IMR-90 (cell line): ENCODE measurements around the gene SLC29A3. TPM values are rescaled to one million over a fixed set of nuclear protein-coding genes. Genes with fewer than 3 reads are reported as not detected.

Experiments
- ATAC-seq: fragments of 200-7000 bp; cut with Tn5 transposase; 2 replicates; pipeline ENCODE4 v1.9.1; 2020; ENCODE audit warnings: low read depth, mild to moderate bottlenecking, moderate library complexity
- BruUV-seq: library from RNA; stranded (reverse); fragments of 400-500 nt; replicated peaks from 2 replicates; lab custom pipeline; 2021; lab: Mats Ljungman, UMichigan
- CTCF ChIA-PET: fragments of 300-600 bp; formaldehyde crosslinking; extraction: SDS; loops from one replicate; lab custom pipeline; 2021; ENCODE audit warnings: antibody characterized with exemption; lab: Yijun Ruan, JAX
- POLR2A ChIA-PET: fragments of 300-600 bp; sonication (Branson Sonifier 250); formaldehyde crosslinking; loops from one replicate; lab custom pipeline; 2022; ENCODE audit warnings: antibody characterized with exemption; ENCODE audit not compliant: unreplicated experiment; lab: Charles Lee
- DNase-seq: peaks from one replicate; pipeline ENCODE4 v3.0.0; 2013
- H2AFZ ChIP-seq: replicated peaks from 2 replicates; pipeline ENCODE3; 2013; ENCODE audit warnings: low read length, mild to moderate bottlenecking; ENCODE audit not compliant: poor library complexity
- H2AK5ac ChIP-seq: 2 replicates; pipeline ENCODE4 v1.6.1; 2013; ENCODE audit warnings: low read depth, low read length, inconsistent platforms
- H2AK9ac ChIP-seq: replicated peaks from 2 replicates; pipeline ENCODE3; 2013; ENCODE audit warnings: mild to moderate bottlenecking, low read depth, low read length, moderate library complexity; ENCODE audit not compliant: poor library complexity
- H2BK120ac ChIP-seq: 2 replicates; pipeline ENCODE4 v1.6.1; 2013; ENCODE audit warnings: low read depth, low read length, inconsistent platforms
- H2BK15ac ChIP-seq: 3 replicates; pipeline ENCODE4 v1.6.1; 2013; ENCODE audit warnings: low read depth, low read length, inconsistent platforms
- H2BK20ac ChIP-seq: 2 replicates; pipeline ENCODE4 v1.6.1; 2013; ENCODE audit warnings: low read depth, mild to moderate bottlenecking, inconsistent platforms, low read length, moderate library complexity
- H2BK5ac ChIP-seq: 2 replicates; pipeline ENCODE4 v1.6.1; 2013; ENCODE audit warnings: mild to moderate bottlenecking, low read depth, low read length, inconsistent platforms; ENCODE audit not compliant: poor library complexity, severe bottlenecking
- H3K14ac ChIP-seq: replicated peaks from 2 replicates; pipeline ENCODE4 v1.6.1; 2013; ENCODE audit warnings: low read depth, low read length, inconsistent platforms
- H3K18ac ChIP-seq: 2 replicates; pipeline ENCODE4 v1.6.1; 2013; ENCODE audit warnings: low read depth, low read length, control low read depth
- H3K23ac ChIP-seq: 2 replicates; pipeline ENCODE4 v1.6.1; 2013; ENCODE audit warnings: low read depth, low read length, inconsistent platforms
- H3K27ac ChIP-seq: 2 replicates; pipeline ENCODE4 v1.5.1; 2013; ENCODE audit warnings: mild to moderate bottlenecking, control low read depth, low read length; ENCODE audit not compliant: insufficient read depth
- H3K27me3 ChIP-seq: 2 replicates; pipeline ENCODE4 v1.6.1; 2013; ENCODE audit warnings: low read length; ENCODE audit not compliant: control insufficient read depth, insufficient read depth
- H3K36me3 ChIP-seq: 2 replicates; pipeline ENCODE4 v1.6.1; 2013; ENCODE audit warnings: low read length, mixed read lengths; ENCODE audit not compliant: control insufficient read depth, insufficient read depth
- H3K4ac ChIP-seq: 2 replicates; pipeline ENCODE4 v1.6.1; 2013; ENCODE audit warnings: low read depth, low read length, inconsistent platforms
- H3K4me1 ChIP-seq: 2 replicates; pipeline ENCODE4 v1.6.1; 2013; ENCODE audit warnings: low read length, mixed read lengths; ENCODE audit not compliant: control insufficient read depth, insufficient read depth
- H3K4me2 ChIP-seq: 2 replicates; pipeline ENCODE4 v1.6.1; 2013; ENCODE audit warnings: low read depth, mild to moderate bottlenecking, control low read depth, low read length, moderate library complexity
- H3K4me3 ChIP-seq: 2 replicates; pipeline ENCODE4 v1.5.1; 2013; ENCODE audit warnings: low read depth, mild to moderate bottlenecking, control low read depth, low read length, moderate library complexity; ENCODE audit not compliant: insufficient read depth
- H3K56ac ChIP-seq: 2 replicates; pipeline ENCODE4 v1.6.1; 2013; ENCODE audit warnings: low read length, inconsistent platforms; ENCODE audit not compliant: insufficient read depth; ENCODE audit errors: extremely low read depth
- H3K79me1 ChIP-seq, 2 experiments: 2 replicates each; pipeline ENCODE4 v1.6.1; 2013; ENCODE audit warnings: low read length in 2 of 2, inconsistent platforms in 1 of 2, low read depth in 1 of 2
- H3K9ac ChIP-seq: 2 replicates; pipeline ENCODE4 v1.6.1; 2013; ENCODE audit warnings: low read depth, low read length, control low read depth
- H3K9me1 ChIP-seq: 2 replicates; pipeline ENCODE4 v1.6.1; 2013; ENCODE audit warnings: low read length, inconsistent platforms; ENCODE audit not compliant: insufficient read depth
- H3K9me3 ChIP-seq: 2 replicates; pipeline ENCODE4 v1.6.1; 2013; ENCODE audit warnings: low read length; ENCODE audit not compliant: control insufficient read depth, insufficient read depth
- H4K20me1 ChIP-seq: 2 replicates; pipeline ENCODE4 v1.6.1; 2013; ENCODE audit warnings: low read length, inconsistent platforms; ENCODE audit not compliant: insufficient read depth
- H4K5ac ChIP-seq: 2 replicates; pipeline ENCODE4 v1.6.1; 2013; ENCODE audit warnings: mild to moderate bottlenecking, low read depth, low read length, control low read depth
- H4K8ac ChIP-seq, 2 experiments: 2 replicates each; pipeline ENCODE4 v1.6.1; 2013; ENCODE audit warnings: low read depth in 2 of 2, low read length in 2 of 2, control low read depth in 1 of 2, inconsistent platforms in 1 of 2
- H4K91ac ChIP-seq: 2 replicates; pipeline ENCODE4 v1.6.1; 2013; ENCODE audit warnings: low read depth, low read length, inconsistent platforms; ENCODE audit not compliant: insufficient read depth
- BHLHE40 ChIP-seq: fragments of 150-350 bp; IDR thresholded peaks from 2 replicates; pipeline ENCODE4 v1.6.1; 2016; ENCODE audit warnings: mild to moderate bottlenecking, low read depth, low read length
- CEBPB ChIP-seq: IDR thresholded peaks from 2 replicates; pipeline ENCODE4 v1.6.1; 2012; ENCODE audit warnings: low read depth, low read length, improper control_type of control experiment
- ELK1 ChIP-seq: fragments of 150-350 bp; IDR thresholded peaks from 2 replicates; pipeline ENCODE4 v1.6.1; 2016; ENCODE audit warnings: low read depth, mild to moderate bottlenecking, low read length, moderate library complexity, borderline replicate concordance
- FOS ChIP-seq: fragments of 150-350 bp; IDR thresholded peaks from 2 replicates; pipeline ENCODE4 v1.6.1; 2016; ENCODE audit warnings: low read depth, low read length
- MAFK ChIP-seq: IDR thresholded peaks from 2 replicates; pipeline ENCODE4 v1.6.1; 2012; ENCODE audit warnings: low read depth, low read length, improper control_type of control experiment
- MAZ ChIP-seq: IDR thresholded peaks from 2 replicates; pipeline ENCODE4 v1.6.1; 2012; ENCODE audit warnings: low read depth, mild to moderate bottlenecking, low read length, improper control_type of control experiment, moderate library complexity, borderline replicate concordance
- MXI1 ChIP-seq: IDR thresholded peaks from 2 replicates; pipeline ENCODE4 v1.6.1; 2012; ENCODE audit warnings: low read depth, mild to moderate bottlenecking, low read length, moderate library complexity, borderline replicate concordance
- NFE2L2 ChIP-seq: fragments of 150-350 bp; IDR thresholded peaks from 2 replicates; pipeline ENCODE4 v1.6.1; 2016; ENCODE audit warnings: low read depth, mild to moderate bottlenecking, low read length
- POLR2A ChIP-seq: IDR thresholded peaks from 2 replicates; pipeline ENCODE4 v1.6.1; 2012; ENCODE audit warnings: mild to moderate bottlenecking, low read depth, low read length
- RAD21 ChIP-seq: IDR thresholded peaks from 2 replicates; pipeline ENCODE4 v1.6.1; 2012; ENCODE audit warnings: low read length, improper control_type of control experiment
- RCOR1 ChIP-seq: IDR thresholded peaks from 2 replicates; pipeline ENCODE4 v1.6.1; 2012; ENCODE audit warnings: mild to moderate bottlenecking, low read length, improper control_type of control experiment; ENCODE audit not compliant: insufficient replicate concordance
- RFX5 ChIP-seq: IDR thresholded peaks from 2 replicates; pipeline ENCODE4 v1.8.0; 2012; ENCODE audit warnings: low read depth, mild to moderate bottlenecking, low read length, moderate library complexity
- SMC3 ChIP-seq: fragments of 150-350 bp; IDR thresholded peaks from 2 replicates; pipeline ENCODE4 v1.6.1; 2016; ENCODE audit warnings: low read depth, mild to moderate bottlenecking, antibody characterized with exemption, low read length, moderate library complexity
- WGBS, 2 experiments: methylation state at CpG; one replicate each; pipeline versions ENCODE4 v1.1.5 to v1.1.7; 2013; ENCODE audit warnings: missing lambda C conversion rate in 2 of 2; ENCODE audit not compliant: insufficient read length in 1 of 2; ENCODE audit errors: extremely low coverage in 2 of 2; 5-methylcytosine and 5-hydroxymethylcytosine counted together
- dilution Hi-C: fragments of 300-500 bp; cut with HindIII; formaldehyde crosslinking; loops from one replicate; pipeline ENCODE4 v1.14.3; 2018; ENCODE audit warnings: low sequenced_read_pairs; ENCODE audit not compliant: unreplicated experiment
- in situ Hi-C: fragments of 300-500 bp; cut with MboI; formaldehyde crosslinking; loops from 3 replicates; pipeline ENCODE4 v1.14.3; 2019; ENCODE audit warnings: low sequenced_read_pairs, inconsistent platforms, mixed read lengths
- intact Hi-C: fragments of 100-400 bp; cut with micrococcal nuclease; formaldehyde crosslinking; loops from 2 replicates; pipeline ENCODE4 v1.10.0; 2022
- polyA plus RNA-seq, 3 experiments: library from polyadenylated mRNA; depleted of rRNA; stranded (reverse); fragments of >200 nt; gene quantifications; 2 replicates each; pipeline ENCODE4 v1.2.3, GENCODE V29; 2012; ENCODE audit warnings: low replicate concordance in 1 of 3
- total RNA-seq: library from RNA; depleted of rRNA; stranded (reverse); fragments of >200 nt; gene quantifications from 2 replicates; pipeline ENCODE4 v1.2.3, GENCODE V29; 2012
- TF ChIP-seq, protein P1 (sequence below): fragments of 150-350 bp; IDR thresholded peaks from 2 replicates; pipeline ENCODE4 v1.6.1; 2017; ENCODE audit warnings: mild to moderate bottlenecking, antibody characterized with exemption, low read length, low read depth
- TF ChIP-seq, protein P2 (sequence below): conservative IDR thresholded peaks from 2 replicates; pipeline ENCODE4 v1.5.1; 2012; ENCODE audit warnings: mild to moderate bottlenecking, low read depth, low read length, improper control_type of control experiment

The SLC29A3 gene
- total and polyA plus RNA-seq, 2 of the 4 experiments (the other 2 are of a cell fraction) = 0.72 to 3.0 TPM

DNA sequence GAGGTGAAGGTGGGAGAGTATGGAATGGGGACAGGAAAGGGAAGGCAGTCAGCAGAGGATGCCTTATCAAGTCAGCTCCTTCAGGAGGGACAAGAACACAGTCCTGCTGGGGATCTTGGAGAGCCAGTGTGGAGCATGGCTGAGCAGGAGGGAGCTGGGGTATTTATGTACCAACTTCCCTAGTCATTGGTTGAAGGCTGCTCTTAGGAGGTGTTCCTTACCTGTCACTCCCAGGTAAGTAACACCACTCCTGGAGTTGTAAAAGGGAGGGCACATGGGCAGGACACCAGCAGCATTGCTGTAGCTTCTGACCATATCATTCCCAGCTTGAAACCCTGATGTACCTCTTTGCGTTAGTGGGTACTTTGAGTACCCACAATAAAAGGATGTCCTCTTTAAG lies 29.8 kb downstream of the SLC29A3 start:
- H3K9me3 ChIP-seq = no peaks in the 10 kb centered on the region
- H3K14ac ChIP-seq = no peak overlapping the region
- intact Hi-C loops (no loop called here), in situ Hi-C loops (no loop called here), dilution Hi-C loops (no loop called here)
- peaks cover 19% of the 10 kb centered on the region; the same call in 1 of the 2 replicates for H3K27me3 ChIP-seq
- no peak overlapping the region for H4K5ac ChIP-seq
- TF ChIP-seq FOS (no peak), ELK1 (no peak), RAD21 (no peak), POLR2A (no peak), CEBPB (no peak), SMC3 (no peak), BHLHE40 (no peak), NFE2L2 (no peak), RFX5 (no peak), MAZ (no peak), MXI1 (no peak), RCOR1 (no peak), MAFK (no peak)
- TF ChIP-seq, protein P1, sequence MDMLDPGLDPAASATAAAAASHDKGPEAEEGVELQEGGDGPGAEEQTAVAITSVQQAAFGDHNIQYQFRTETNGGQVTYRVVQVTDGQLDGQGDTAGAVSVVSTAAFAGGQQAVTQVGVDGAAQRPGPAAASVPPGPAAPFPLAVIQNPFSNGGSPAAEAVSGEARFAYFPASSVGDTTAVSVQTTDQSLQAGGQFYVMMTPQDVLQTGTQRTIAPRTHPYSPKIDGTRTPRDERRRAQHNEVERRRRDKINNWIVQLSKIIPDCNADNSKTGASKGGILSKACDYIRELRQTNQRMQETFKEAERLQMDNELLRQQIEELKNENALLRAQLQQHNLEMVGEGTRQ = no peak
- TF ChIP-seq, protein P2, sequence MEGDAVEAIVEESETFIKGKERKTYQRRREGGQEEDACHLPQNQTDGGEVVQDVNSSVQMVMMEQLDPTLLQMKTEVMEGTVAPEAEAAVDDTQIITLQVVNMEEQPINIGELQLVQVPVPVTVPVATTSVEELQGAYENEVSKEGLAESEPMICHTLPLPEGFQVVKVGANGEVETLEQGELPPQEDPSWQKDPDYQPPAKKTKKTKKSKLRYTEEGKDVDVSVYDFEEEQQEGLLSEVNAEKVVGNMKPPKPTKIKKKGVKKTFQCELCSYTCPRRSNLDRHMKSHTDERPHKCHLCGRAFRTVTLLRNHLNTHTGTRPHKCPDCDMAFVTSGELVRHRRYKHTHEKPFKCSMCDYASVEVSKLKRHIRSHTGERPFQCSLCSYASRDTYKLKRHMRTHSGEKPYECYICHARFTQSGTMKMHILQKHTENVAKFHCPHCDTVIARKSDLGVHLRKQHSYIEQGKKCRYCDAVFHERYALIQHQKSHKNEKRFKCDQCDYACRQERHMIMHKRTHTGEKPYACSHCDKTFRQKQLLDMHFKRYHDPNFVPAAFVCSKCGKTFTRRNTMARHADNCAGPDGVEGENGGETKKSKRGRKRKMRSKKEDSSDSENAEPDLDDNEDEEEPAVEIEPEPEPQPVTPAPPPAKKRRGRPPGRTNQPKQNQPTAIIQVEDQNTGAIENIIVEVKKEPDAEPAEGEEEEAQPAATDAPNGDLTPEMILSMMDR = no peak
- H3K79me1 ChIP-seq = no peaks in the 10 kb centered on the region
- H3K56ac ChIP-seq = no peak overlapping the region
- H3K4me2 ChIP-seq = no peak overlapping the region
- no peak overlapping the region for H2BK120ac ChIP-seq
- H3K4me1 ChIP-seq = peaks cover under 1% of the 10 kb centered on the region; the same call in 1 of the 2 replicates
- no peak overlapping the region for H3K9ac ChIP-seq
- H3K9me1 ChIP-seq = no peaks in the 10 kb centered on the region
- ChIA-PET CTCF (no interaction called here), POLR2A (no interaction called here)
- BruUV-seq = no TSS peak
- no peak overlapping the region for H4K8ac ChIP-seq
- H2BK15ac ChIP-seq = no peak overlapping the region
- H2BK20ac ChIP-seq = no peak overlapping the region
- no peak overlapping the region for H2AK5ac ChIP-seq
- no peak overlapping the region for H3K23ac ChIP-seq
- no peak overlapping the region for H3K27ac ChIP-seq
- H4K20me1 ChIP-seq = no peaks in the 10 kb centered on the region
- H2AK9ac ChIP-seq = no peak overlapping the region
- no peak overlapping the region for H2BK5ac ChIP-seq
- no peak for DNase-seq
- H3K4me3 ChIP-seq = no peak overlapping the region
- no CpG with 5 or more reads among the region's 1 CpG for WGBS, 2 experiments
- H3K4ac ChIP-seq = no peak overlapping the region
- no peak for ATAC-seq
- no peak overlapping the region for H2AFZ ChIP-seq
- no peaks in the 10 kb centered on the region for H3K36me3 ChIP-seq
- H4K91ac ChIP-seq = no peak overlapping the region
- no peak overlapping the region for H3K18ac ChIP-seq
